GM19099 (cell line): Measurements from ENCODE around the gene TSTD2.
A peak's percentile ranks its signal among the peaks of the same experiment; 100 is the strongest.

Experiments used
- POLR2A ChIP-seq: IDR thresholded peaks from 3 replicates; pipeline ENCODE4 v1.6.1; 2011; ENCODE audit warnings: low read depth; ENCODE audit not compliant: insufficient read length; ENCODE audit errors: extremely low read depth

The TSTD2 gene

DNA sequence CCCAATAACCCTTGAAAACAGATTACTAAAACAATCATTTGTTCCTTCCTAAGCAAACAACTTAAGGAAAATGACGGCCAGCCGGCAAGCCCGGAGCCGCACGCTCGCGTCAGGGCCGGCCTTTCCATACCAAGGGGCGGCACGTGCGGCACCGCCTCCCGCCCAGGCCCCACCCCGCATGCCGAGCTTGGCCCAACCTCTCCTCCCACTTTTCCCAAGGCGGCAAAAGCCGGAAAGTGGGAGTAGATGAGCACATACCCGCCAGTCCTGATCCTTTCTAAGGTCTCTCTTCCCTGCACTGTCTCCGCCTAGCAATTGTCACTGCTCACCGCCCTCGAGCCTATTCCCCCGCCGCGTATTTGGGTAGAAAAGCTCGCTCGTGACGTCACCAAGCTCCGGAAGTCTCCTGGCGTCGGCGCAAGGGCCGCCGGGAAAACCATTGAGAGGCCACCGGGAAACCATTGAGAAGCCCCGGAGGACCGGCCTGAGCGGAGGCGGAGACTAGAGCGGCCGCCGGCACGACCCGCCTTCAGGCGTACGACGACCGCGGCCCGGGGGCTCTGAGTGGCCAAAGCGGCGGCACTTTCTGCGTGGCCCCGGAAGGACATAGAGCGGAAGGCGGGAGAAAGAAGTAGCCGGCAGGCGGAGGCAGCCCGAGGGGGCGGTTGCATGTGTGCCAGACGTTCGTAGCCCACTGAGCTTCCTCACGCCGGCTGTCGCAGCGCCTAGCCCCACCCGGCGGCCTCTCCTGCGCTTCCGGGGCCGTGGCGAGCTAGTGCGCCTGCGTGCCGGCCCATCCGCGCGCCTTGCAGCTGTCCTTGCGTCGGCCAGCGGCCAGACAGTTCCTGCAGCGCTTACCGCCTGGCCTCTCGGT, at the start of gene TSTD2, which contains the start of gene NCBP1:
Gene TSTD2 (minus strand): TSS at position 384 of the 874 bp plus-strand sequence. CDS start 5,806 bp downstream, outside the sequence.
Gene NCBP1 (plus strand): TSS at position 837 of the 874 bp plus-strand sequence. CDS start 61 bp downstream, outside the sequence.
- peak; percentile 92 for TF ChIP-seq POLR2A

DNA sequence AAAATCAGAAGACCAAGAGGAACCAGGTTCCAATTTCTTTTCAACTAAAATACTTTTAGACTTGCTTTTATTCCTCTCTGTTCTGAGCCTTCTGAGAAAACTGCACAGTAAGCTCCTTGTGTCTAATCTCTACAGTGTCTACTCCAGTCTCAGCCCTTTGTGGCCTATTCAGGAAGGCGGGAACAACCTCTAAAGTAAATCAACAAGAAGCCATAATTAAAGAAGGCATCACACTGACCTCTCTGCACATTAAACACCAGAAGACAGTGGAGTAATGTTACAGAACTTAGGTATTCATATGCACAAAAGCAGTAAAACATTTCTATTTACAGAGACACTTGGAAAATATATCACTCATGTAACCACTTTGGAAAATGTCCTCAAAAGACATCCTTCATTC, 49.1 kb upstream of the TSTD2 start:
- no peak for TF ChIP-seq POLR2A

DNA sequence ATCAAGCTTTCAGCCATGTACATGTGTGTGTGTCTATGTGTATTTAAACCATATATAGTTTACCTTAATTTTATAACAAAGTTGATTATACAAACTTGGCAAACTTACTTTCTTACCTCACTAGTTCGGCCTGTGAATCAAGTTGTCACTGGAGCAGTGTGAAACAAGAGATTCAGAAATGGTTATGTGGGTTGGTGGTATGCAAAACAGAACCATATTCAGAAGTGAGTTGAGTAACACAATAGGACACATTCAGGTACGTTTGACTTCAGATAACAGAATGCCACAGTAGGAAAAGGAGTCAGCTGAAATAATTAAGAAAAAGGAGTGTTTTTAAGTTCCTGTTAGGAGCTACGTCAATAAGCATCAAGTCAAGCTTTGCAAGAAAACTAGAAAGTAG, 42.5 kb upstream of the TSTD2 start:
- no peak for TF ChIP-seq POLR2A

DNA sequence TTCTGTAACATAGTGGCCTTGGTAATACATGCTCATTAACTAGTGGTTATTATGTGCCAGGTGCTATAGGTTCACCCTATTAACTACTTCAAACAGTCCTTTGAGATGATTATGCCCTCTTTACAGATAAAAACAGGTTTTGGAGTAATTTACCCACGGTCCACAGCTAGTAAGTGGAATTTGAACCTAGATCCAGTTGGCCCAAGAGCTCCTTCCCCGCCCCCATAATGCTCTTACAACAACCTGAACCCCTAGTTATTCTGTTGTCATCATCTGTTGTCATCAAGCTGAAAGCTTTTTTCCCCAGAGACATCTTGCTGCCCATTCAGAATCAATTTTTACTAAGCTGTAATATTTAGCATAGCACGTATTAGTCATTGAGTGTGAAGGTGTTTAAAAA, 40.8 kb upstream of the TSTD2 start:
- TF ChIP-seq POLR2A = no peak

DNA sequence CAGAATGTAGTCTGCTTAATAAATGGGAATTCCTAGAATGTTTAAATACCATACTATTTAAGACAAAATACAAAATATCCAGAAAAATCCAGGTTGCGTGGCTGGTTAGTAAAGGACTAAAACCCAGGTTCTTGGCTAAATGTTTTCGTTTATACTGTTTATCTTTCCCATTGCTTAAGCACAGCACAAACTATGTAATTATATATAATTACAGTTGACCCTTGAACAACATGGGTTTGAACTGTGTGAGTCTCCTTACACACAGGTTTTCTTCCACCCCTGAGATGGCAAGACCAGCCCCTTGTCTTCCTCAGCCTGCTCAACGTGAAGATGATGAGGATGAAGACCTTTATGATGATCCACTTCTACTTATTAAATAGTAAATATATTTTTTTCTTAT, 39.2 kb upstream of the TSTD2 start:
- TF ChIP-seq POLR2A = no peak

DNA sequence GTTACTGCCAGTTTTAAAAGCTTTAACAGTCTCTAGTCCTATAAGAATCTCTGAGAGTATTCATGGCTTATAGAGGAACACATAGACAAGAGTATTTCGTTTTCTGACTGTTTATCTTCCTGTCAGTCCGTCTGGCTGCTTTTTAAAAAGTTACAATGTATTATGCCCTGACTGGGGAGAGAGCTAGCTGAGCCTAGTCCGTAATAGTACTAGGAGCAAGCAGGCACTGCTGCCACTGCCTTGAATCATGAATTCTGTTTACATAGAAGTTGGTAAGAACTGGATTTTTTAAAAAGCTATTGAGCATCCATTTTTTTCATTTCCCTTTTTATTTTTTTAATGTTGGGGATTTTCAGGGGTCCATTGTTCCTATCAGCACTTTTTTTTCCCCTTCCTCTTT, 37.4 kb upstream of the TSTD2 start:
- TF ChIP-seq POLR2A = no peak

DNA sequence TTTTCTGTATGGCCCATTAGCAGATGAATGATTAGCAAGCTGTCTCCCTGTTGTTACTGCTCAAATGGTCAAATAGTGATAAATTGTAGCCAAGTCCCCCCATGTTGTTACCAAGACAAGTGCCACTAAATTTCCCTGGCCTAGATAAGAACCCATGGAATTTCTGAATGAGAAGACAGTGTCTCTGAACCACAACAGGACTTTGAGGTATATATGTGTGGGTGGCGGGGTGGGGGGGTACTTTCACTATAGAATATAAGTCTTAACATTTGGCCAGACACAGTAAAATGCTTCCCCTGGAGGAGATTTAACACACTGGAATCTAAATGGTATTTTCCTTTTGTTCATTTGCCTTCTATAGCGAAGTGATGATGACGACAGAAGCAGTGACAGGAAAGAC, 35.3 kb upstream of the TSTD2 start:
- TF ChIP-seq POLR2A = no peak

DNA sequence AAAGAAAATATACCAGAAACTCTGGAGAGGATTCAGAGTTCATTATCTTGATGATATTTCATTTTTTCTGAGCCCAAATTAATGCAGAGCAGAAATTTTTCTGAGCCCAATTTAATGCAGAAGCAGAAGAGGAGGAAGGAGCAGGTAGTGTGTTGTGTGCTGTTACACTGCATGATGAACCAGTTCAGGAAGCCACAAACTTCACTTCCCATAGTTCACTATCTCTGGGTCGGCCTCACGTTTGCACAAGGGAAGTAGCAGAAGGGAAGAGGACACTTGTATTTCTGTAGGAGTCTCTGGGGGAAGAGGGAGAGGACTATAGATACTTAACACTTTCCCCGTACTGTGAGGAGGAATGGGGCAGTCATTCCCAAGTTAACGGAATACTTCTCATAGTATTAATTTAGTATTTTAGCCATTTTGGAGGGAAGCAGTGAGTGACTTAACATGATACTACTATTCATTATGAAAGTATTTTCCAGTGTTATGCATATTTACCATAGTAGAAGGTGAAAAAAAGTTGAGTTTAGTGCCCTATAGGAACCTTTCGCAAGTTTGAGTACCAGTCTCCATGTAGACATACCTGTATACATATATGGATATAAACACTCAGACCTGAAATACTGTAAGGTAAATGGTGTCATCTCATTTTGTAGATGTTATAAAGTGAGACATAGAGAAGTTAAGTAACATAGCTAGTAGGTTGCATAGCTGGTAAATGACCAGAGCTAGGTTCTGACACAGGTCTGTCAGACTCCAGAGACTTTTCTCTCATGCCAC, 33.9 kb upstream of the TSTD2 start:
- no peak for TF ChIP-seq POLR2A

DNA sequence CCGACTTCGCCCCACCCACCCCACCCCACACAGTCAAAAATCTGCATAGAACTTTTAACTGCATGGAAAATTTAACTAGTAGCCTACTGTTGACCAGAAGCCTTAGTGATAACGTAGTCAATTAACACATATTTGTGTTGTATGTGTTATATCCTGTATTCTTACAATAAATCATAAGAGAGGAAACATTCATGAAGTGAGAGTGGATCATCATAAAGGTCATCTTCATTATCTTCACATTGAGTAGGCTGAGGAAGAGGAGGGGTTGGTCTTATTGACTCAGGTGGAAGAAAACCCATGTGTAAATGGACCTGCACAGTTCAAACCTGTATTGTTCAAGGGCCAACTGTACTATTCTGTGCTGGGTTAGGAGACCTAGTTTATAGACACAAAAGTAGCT, 32.6 kb upstream of the TSTD2 start:
- no peak for TF ChIP-seq POLR2A

DNA sequence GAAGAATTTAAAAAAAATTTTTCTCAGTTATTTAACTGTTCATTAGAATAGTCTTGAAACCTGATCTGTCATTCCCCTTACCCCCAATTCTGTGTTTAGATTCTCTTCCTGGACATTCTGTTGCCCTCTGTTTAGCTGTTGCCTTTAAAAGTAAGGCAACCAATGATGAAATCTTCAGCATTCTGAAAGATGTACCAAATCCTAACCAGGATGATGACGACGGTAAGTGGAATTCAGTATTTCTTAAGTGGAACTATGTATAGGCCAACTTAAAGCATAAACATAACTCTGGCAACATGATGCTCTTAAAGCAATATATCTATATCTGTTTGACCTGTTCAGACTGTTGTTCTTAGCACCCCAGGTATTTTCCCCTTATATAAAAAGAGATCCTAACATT, 27.7 kb upstream of the TSTD2 start:
- TF ChIP-seq POLR2A = no peak

DNA sequence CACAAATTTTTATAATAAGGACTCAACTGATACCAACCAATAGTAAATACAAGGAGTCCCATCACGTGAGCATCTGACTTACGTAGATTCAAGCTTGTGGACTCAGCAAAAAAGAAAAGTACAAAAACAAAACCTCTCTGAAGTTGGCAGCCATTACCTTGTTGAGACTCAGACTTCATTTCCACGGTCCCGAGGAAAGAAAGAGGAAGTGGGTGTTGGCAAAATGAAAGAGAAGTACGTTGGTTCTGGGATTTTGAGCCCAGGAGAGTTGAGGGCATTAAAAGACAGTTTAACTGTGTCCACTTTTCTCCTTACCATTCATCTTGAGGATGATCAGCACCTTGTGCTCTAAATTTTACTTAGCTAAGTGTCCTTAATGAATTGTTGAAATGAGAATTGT, 27.2 kb upstream of the TSTD2 start:
- TF ChIP-seq POLR2A = no peak

DNA sequence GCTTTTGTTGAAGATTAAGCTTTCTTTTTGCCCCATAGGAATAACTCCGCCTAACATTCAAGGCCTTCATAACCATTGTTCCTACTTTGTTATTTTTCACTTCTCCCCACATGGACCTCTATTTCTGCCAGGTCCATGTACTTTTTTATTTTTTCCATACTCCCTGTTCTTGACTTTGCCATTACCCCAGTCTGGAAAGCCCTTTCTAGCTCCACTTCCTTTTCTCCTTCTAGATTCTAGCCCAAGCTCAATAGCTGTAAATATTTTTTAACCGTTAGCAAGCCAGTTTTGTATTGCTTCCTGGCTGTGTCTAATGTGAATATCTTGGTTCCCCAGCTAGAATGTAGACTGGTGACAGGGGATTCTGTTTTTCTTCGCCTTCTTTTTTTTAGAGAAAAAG, 26.6 kb upstream of the TSTD2 start:
- TF ChIP-seq POLR2A = no peak

DNA sequence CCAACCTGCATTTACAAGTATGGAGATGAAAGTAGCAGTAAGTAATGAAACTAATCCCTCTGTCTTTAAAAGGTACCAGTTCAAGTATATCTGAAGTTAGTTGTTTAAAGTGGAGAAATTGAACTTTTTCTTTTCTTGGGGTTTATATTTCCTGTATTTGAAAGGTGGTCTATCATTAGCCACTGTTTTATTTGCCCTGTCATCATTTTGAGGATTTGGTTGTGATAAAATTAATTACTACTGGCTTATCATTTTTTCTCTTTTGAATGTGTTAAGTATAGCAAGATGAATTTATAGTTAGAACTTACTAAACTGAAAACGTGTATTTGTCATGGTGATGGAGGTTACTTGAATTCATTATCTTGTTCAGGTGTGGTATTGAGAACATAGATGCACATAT, 25.5 kb upstream of the TSTD2 start:
- no peak for TF ChIP-seq POLR2A

DNA sequence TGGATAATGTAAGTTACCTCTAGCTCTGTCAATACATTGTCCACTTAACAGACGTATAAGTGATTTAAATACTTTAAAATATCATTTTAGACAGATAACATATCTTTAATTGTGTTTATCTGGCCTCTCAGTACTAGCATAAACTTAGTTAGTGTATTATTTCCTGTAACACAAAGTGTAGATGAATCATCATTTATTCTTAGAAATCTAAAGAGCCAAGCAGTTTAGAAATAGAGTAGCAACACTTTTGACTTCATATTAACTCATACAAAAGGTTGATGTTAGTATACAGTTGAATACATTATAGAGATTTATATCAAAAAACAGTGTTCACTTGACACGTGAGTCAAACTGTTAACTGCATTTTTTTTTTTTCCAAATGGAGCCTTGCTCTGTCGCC, 18.5 kb upstream of the TSTD2 start:
- no peak for TF ChIP-seq POLR2A

DNA sequence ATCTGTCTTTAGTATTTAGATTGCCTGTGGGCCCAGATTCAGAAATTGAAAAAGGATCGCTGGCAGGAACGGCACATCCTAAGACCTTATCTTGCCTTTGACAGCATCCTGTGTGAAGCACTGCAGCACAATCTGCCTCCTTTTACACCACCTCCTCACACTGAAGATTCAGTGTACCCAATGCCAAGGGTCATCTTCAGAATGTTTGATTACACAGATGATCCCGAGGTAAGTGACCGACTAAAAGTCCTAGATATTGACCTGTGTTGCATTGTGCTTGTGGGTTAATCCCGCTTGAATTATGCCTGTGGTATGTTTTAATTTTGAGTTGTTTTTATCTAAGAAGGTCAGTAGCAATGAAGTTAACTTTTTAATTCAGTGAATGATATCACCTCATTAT, 14.8 kb upstream of the TSTD2 start:
- TF ChIP-seq POLR2A = no peak

DNA sequence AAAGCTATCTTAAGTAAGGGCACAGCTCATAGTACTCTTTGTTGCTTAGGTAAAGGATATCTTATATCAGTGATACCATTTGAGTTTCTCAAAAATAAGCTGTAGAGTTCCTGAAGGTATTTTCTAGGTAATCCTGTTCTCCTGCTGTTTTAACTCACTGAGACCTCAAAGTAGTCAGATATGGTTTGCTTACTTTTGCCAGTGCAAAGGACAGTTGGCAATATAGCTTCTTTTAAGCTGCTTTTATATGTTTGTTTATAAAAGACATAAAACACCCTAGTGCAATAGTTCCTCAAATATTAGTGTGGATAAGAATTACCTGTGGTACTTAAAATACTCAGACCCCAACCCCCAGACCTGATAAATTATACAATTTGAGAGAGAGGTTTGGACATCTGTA, 12.6 kb upstream of the TSTD2 start:
- TF ChIP-seq POLR2A = no peak
